ENCODE data around the gene SLC2A10. TPM values are rescaled to one million over a fixed set of nuclear protein-coding genes. Genes with fewer than 3 reads are reported as not detected.

SLC2A10 gene
- total RNA-seq, 1 donor from 2014 or later, result 21.6 TPM

- peaks cover 60% of the 10 kb centered on the region for H3K27me3 Mint-ChIP-seq (ENCODE audit: unreplicated experiment)
- H3K27ac Mint-ChIP-seq (ENCODE audit: unreplicated experiment), result no peak overlapping the region
- H3K36me3 Mint-ChIP-seq (ENCODE audit: unreplicated experiment), result no peaks in the 10 kb centered on the region
- DNase-seq (ENCODE audit: extremely low spot score, unreplicated experiment), result no peak
- H3K4me3 Mint-ChIP-seq (ENCODE audit: unreplicated experiment), result no peak overlapping the region
- no peaks in the 10 kb centered on the region for H3K9me3 Mint-ChIP-seq (ENCODE audit: unreplicated experiment)
- TF ChIP-seq, protein P1, sequence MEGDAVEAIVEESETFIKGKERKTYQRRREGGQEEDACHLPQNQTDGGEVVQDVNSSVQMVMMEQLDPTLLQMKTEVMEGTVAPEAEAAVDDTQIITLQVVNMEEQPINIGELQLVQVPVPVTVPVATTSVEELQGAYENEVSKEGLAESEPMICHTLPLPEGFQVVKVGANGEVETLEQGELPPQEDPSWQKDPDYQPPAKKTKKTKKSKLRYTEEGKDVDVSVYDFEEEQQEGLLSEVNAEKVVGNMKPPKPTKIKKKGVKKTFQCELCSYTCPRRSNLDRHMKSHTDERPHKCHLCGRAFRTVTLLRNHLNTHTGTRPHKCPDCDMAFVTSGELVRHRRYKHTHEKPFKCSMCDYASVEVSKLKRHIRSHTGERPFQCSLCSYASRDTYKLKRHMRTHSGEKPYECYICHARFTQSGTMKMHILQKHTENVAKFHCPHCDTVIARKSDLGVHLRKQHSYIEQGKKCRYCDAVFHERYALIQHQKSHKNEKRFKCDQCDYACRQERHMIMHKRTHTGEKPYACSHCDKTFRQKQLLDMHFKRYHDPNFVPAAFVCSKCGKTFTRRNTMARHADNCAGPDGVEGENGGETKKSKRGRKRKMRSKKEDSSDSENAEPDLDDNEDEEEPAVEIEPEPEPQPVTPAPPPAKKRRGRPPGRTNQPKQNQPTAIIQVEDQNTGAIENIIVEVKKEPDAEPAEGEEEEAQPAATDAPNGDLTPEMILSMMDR (IDR thresholded peaks at IDR 0.05), result no peak
- no peaks in the 10 kb centered on the region for H3K4me1 Mint-ChIP-seq (ENCODE audit: unreplicated experiment)
These were observed 63.5 kb downstream of the SLC2A10 start for GRCh38 chr20:46772901-46773300.

- no peaks in the 10 kb centered on the region for H3K4me1 Mint-ChIP-seq (ENCODE audit: unreplicated experiment)
- H3K9me3 Mint-ChIP-seq (ENCODE audit: unreplicated experiment), result no peaks in the 10 kb centered on the region
- no peaks in the 10 kb centered on the region for H3K36me3 Mint-ChIP-seq (ENCODE audit: unreplicated experiment)
- no peak overlapping the region for H3K4me3 Mint-ChIP-seq (ENCODE audit: unreplicated experiment)
- H3K27me3 Mint-ChIP-seq (ENCODE audit: unreplicated experiment), result peaks cover 61% of the 10 kb centered on the region
- DNase-seq (ENCODE audit: extremely low spot score, unreplicated experiment), result no peak
- TF ChIP-seq, protein P1 (IDR thresholded peaks at IDR 0.05), result no peak
- H3K27ac Mint-ChIP-seq (ENCODE audit: unreplicated experiment), result no peak overlapping the region
These were observed 64.2 kb downstream of the SLC2A10 start for GRCh38 chr20:46773680-46774079.

DNA sequence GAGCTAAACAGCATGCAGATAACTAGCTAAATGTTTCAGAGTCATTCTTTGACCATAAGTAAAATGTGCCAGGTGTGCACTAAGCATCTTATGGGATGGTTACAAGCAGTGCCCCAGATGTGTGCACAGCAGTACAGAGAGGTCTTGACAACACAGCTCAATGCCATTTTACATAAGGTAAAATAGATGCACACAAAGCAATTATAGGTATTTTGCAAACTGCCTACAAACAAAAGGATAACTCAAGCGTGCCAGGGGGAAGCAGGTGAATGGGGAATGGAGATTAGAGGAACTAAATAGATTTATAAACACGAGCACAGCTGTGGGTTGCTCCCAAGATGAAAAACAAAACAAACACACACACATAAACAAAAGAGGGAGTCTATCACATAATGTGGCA, 64.8 kb downstream of the SLC2A10 start:
- no peaks in the 10 kb centered on the region for H3K36me3 Mint-ChIP-seq (ENCODE audit: unreplicated experiment)
- H3K4me3 Mint-ChIP-seq (ENCODE audit: unreplicated experiment), result no peak overlapping the region
- H3K9me3 Mint-ChIP-seq (ENCODE audit: unreplicated experiment), result no peaks in the 10 kb centered on the region
- H3K27me3 Mint-ChIP-seq (ENCODE audit: unreplicated experiment), result peaks cover 60% of the 10 kb centered on the region
- no peaks in the 10 kb centered on the region for H3K4me1 Mint-ChIP-seq (ENCODE audit: unreplicated experiment)
- H3K27ac Mint-ChIP-seq (ENCODE audit: unreplicated experiment), result no peak overlapping the region
- DNase-seq (ENCODE audit: extremely low spot score, unreplicated experiment), result no peak
- TF ChIP-seq, protein P1 (IDR thresholded peaks at IDR 0.05), result no peak

DNA sequence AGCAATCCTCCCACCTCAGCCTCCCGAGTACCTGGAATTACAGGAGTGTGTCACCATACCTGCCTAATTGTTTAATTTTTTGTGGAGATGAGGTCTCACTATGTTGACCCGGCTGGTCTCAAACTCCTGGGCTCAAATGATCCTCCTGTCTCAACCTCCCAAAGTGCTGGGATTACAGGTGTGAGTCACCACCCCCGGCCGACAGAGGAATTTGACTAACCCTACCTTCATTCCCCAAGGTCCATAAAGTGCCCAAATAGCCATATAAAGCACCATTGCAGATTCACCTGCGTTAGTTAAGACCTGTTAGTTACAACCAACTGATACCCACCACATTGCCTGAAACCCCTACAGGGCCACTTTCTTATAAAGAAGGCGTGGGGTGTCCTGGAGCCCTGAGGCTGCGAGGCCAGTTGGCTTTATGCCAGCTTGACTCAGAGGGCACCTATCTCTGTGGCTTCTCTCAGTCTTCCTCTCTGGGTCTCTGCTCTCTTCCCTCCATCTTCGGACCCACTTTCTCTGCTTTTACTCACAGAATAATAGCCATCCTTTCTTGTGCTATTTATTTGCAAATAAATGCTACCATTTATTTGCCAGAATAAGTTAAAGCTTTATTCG, 65.6 kb downstream of the SLC2A10 start:
- Mint-ChIP-seq H3K27me3 (ENCODE audit: unreplicated experiment) (peaks cover 61% of the 10 kb centered on the region), H3K27ac (ENCODE audit: unreplicated experiment) (no peak overlapping the region), H3K36me3 (ENCODE audit: unreplicated experiment) (no peaks in the 10 kb centered on the region), H3K9me3 (ENCODE audit: unreplicated experiment) (no peaks in the 10 kb centered on the region), H3K4me1 (ENCODE audit: unreplicated experiment) (no peaks in the 10 kb centered on the region), H3K4me3 (ENCODE audit: unreplicated experiment) (no peak overlapping the region)
- no peak for DNase-seq (ENCODE audit: extremely low spot score, unreplicated experiment)
- TF ChIP-seq, protein P1 (IDR thresholded peaks at IDR 0.05), result no peak

- Mint-ChIP-seq H3K27ac (ENCODE audit: unreplicated experiment) (no peak overlapping the region), H3K4me1 (ENCODE audit: unreplicated experiment) (no peaks in the 10 kb centered on the region), H3K9me3 (ENCODE audit: unreplicated experiment) (no peaks in the 10 kb centered on the region), H3K27me3 (ENCODE audit: unreplicated experiment) (peaks cover 55% of the 10 kb centered on the region), H3K4me3 (ENCODE audit: unreplicated experiment) (no peak overlapping the region), H3K36me3 (ENCODE audit: unreplicated experiment) (no peaks in the 10 kb centered on the region)
- DNase-seq (ENCODE audit: extremely low spot score, unreplicated experiment), result no peak
- TF ChIP-seq, protein P1 (IDR thresholded peaks at IDR 0.05), result no peak
These were observed 66.4 kb downstream of the SLC2A10 start for GRCh38 chr20:46775806-46776205.

Measured in osteocyte (in vitro differentiated cells).